ENCODE measurements around the gene CDNF. TPM values are rescaled to one million over a fixed set of nuclear protein-coding genes. Genes with fewer than 3 reads are reported as not detected.

The CDNF gene
- total RNA-seq = 0.81 TPM in 1 of 2 replicates, not detected in the other

DNA sequence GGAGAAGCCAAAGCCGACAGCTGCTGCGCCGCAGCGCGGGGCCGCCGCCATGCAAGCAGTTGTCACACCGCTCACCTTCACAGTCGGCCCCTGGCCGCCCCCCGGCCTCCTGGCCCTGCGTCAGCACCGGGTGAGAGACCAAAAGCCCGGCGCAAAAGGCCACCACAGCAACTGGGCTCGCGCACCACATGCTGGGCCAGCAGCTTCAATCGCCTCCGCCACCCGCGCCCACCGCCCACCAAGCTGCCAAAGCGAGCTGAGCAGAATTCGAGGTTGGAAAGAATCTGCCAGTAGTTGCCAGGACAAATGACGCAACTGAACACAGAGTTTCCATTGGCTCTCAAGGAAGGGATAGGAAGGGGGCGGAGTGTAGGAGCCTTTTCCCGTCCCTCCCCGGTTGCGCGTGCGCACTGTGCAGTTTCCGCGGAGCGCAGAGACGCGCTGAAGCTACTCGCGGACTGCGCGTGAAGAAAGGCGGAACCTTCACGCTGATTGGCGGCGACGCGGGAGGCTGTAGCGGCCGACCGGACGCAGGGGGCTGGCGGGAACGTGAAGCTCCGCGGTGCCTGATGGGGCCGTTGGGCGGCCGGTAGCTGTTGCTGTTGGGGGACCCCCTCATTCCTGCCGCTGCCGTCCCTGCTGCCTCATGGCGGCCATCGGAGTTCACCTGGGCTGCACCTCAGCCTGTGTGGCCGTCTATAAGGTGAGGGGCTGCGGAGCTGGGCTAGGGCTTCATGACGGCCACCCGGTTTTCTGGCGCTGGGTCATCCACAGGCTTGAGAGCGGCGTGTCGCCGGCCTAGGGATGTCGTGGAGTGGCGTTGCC is at the start of gene CDNF, which contains the start of the genes HSPA14 and MSANTD7:
CDNF (minus strand) TSS at position 281 of the 825 bp plus-strand sequence; CDS start at position 190, 91 bp downstream.
HSPA14 (plus strand) TSS at position 550 of the 825 bp plus-strand sequence; CDS start at position 647, 97 bp downstream.
MSANTD7 (plus strand) TSS at position 550 of the 825 bp plus-strand sequence. CDS start 3,979 bp downstream, outside the sequence.

DNA sequence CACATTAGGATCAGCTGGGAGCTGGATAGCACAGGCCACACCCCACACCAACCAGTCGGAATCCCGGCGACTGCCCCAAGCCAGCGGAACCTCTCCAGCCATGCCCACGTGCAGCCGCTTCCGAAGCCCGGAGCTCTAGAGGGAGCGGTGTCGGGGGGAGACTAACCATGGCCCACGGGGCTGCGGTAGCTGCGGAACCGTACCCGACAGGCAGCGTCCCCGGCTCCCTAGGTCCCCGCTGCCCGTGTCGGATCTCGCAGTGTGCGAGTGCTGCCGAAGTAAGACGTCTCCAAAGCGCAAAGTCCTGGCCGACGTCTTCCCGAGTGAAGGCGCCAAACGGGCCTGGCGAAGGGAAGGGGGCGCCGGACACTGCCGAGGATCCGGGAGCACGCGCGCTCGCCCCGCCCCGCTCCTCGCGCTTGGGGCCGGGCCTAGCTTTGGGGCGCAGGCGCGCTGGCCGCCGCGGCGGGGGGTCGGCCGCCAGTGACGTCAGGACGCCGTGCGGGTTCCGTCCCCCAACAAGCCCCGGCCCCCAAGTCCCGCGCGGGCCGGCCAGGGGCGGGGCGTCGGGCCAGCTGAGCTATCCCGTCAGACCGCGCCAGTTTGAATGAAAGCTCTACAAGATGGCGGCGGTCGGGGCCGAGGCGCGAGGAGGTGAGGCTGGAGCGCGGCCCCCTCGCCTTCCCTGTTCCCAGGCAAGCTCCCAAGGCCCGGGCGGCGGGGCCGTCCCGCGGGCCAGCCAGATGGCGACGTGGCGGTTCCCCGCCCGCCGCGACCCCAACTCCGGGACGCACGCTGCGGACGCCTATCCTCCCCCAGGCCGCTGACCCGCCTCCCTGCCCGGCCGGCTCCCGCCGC is 40.7 kb upstream of the CDNF start, which contains the start of gene SUV39H2:
SUV39H2 (plus strand) TSS at position 601 of the 858 bp plus-strand sequence; CDS start at position 624, 23 bp downstream.

DNA sequence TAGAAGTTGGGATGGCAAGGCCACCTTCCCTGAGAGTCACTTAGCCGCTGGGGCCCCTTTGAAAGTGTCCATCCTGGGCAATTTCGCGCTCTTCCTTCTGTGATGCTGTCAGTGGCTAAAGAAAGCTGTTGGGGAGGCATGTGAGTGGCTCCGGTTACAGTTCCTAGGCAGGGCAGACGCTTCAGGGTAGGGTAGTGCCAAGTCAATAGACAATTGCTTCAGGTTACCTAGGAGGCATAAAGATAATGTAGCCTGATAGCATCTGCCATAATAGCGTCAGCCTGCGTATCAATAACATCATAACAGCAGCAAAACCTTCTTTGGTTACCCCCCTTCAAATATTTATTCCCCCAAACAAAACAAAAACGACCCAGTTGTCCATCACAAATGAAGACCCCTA is 63.0 kb downstream of the CDNF start, which contains the start of gene FAM107B:
FAM107B (minus strand) TSS at position 101 of the 400 bp plus-strand sequence. CDS start 234 bp downstream, outside the sequence.

Other genes starting within 250 kb of the CDNF start
- gene FAM107B, start 63.1 kb downstream of the CDNF start, total RNA-seq = 41.3 and 76.3 TPM in 2 replicates
- gene HSPA14, start 269 bp upstream of the CDNF start, total RNA-seq = 9.8 and 10.5 TPM in 2 replicates
- gene MSANTD7, start 269 bp upstream of the CDNF start, total RNA-seq = 12.6 and 21.0 TPM in 2 replicates
- gene SUV39H2, start 40.8 kb upstream of the CDNF start, total RNA-seq = 14.4 and 16.9 TPM in 2 replicates
- 4.7 and 9.1 TPM in 2 replicates for gene DCLRE1C, start 116.1 kb upstream of the CDNF start, total RNA-seq
- gene MEIG1, start 121.4 kb upstream of the CDNF start, total RNA-seq = not detected in 2 replicates
- gene OLAH, start 205.9 kb upstream of the CDNF start, total RNA-seq = 0.16 and 0.57 TPM in 2 replicates

Measured in bladder microvascular endothelial cell (primary cell).